Chondrocyte (in vitro differentiated cells): ENCODE data around the gene RHEB. TPM values are rescaled to one million over a fixed set of nuclear protein-coding genes. Genes with fewer than 3 reads are reported as not detected.

Source experiments
- DNase-seq: peaks from one replicate; pipeline ENCODE4 v3.0.0; 2021; ENCODE audit warnings: mixed read lengths, low spot score
- H3K27ac Mint-ChIP-seq: one replicate; pipeline ENCODE4 v1.8.0; 2021; ENCODE audit warnings: mild to moderate bottlenecking, moderate library complexity, mixed read lengths; ENCODE audit not compliant: unreplicated experiment
- H3K27me3 Mint-ChIP-seq: 2 replicates; pipeline ENCODE4 v1.8.0; 2021; ENCODE audit warnings: low read depth, mixed read lengths
- H3K36me3 Mint-ChIP-seq: 2 replicates; pipeline ENCODE4 v1.8.0; 2021; ENCODE audit warnings: low read depth, mixed read lengths
- H3K4me1 Mint-ChIP-seq: 2 replicates; pipeline ENCODE4 v1.8.0; 2021; ENCODE audit warnings: low read depth, mild to moderate bottlenecking, mixed read lengths
- H3K4me3 Mint-ChIP-seq: one replicate; pipeline ENCODE4 v1.8.0; 2021; ENCODE audit warnings: mild to moderate bottlenecking, moderate library complexity, mixed read lengths; ENCODE audit not compliant: unreplicated experiment
- H3K9me3 Mint-ChIP-seq: 2 replicates; pipeline ENCODE4 v1.8.0; 2021; ENCODE audit warnings: low read depth, mixed read lengths
- total RNA-seq: library from RNA; stranded (reverse); gene quantifications from 3 replicates; pipeline ENCODE4 v1.2.1, GENCODE V29; 2021
- TF ChIP-seq, protein P1 (sequence below): fragments of 200-600 bp; sonication (generic); IDR thresholded peaks from 2 replicates; pipeline ENCODE4 v1.5.0; 2021; ENCODE audit warnings: antibody characterized with exemption, mild to moderate bottlenecking, moderate library complexity

Gene RHEB
- total RNA-seq, 1 donor from 2014 or later = 126 TPM

DNA sequence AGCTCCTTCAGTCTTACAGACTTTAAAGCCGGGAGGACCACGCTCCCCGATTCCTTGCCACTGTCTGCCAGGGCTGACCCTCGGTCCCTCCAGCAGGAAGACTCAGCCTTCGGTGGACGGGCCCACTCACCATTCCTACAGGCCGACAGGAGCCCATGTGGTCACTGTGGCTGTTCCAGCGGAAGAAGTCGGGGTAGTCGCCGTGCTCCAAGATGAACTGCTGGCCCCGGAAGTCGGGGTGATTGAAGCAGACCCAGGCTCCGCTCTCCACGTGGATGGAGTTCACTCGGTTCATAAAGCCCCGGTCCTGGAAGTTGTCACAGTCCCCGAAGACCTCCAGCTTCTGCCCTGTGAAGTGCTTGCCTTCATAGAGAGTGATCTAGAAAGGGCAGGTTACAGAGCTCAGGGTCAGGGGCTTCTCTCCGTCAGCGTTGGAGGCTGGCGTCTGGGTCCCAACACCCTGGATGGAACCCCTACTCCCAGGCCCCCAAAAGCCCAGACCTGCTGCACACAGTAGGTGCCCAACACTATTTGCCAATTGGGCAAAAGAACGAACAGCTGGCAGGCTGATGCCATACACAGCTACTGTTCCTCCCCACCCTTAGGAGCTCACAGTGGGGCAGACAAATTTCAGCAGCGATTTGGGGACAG lies 81.7 kb downstream of the RHEB start:
- H3K9me3 Mint-ChIP-seq = no peaks in the 10 kb centered on the region
- peaks cover 27% of the 10 kb centered on the region for H3K4me1 Mint-ChIP-seq
- no peak for DNase-seq
- H3K36me3 Mint-ChIP-seq = no peaks in the 10 kb centered on the region
- no peaks in the 10 kb centered on the region for H3K27me3 Mint-ChIP-seq
- TF ChIP-seq, protein P1, sequence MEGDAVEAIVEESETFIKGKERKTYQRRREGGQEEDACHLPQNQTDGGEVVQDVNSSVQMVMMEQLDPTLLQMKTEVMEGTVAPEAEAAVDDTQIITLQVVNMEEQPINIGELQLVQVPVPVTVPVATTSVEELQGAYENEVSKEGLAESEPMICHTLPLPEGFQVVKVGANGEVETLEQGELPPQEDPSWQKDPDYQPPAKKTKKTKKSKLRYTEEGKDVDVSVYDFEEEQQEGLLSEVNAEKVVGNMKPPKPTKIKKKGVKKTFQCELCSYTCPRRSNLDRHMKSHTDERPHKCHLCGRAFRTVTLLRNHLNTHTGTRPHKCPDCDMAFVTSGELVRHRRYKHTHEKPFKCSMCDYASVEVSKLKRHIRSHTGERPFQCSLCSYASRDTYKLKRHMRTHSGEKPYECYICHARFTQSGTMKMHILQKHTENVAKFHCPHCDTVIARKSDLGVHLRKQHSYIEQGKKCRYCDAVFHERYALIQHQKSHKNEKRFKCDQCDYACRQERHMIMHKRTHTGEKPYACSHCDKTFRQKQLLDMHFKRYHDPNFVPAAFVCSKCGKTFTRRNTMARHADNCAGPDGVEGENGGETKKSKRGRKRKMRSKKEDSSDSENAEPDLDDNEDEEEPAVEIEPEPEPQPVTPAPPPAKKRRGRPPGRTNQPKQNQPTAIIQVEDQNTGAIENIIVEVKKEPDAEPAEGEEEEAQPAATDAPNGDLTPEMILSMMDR = no peak
- H3K4me3 Mint-ChIP-seq = no peak overlapping the region
- no peak overlapping the region for H3K27ac Mint-ChIP-seq

DNA sequence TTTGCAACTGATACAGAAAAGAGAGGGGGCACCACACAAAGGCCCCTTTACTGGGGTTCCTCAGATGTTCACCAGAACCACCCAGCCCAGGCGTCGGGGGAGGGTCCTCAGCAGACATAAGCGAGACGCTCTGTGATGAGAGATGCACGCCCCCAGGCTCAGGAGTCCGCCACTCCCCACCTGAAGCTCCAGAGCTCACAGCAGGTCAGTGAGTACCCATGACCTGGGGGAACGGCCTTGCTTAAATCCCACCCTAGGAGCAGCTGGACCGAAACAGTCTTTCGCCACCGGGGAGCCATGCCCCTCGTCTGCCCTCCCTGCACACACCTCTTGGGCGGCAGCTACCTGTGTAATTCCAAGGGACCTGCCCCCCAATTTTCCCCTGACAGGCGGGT lies 82.5 kb downstream of the RHEB start:
- Mint-ChIP-seq H3K4me3 (no peak overlapping the region), H3K4me1 (peaks cover 27% of the 10 kb centered on the region), H3K36me3 (no peaks in the 10 kb centered on the region), H3K27me3 (no peaks in the 10 kb centered on the region), H3K27ac (no peak overlapping the region), H3K9me3 (no peaks in the 10 kb centered on the region)
- no peak for DNase-seq
- TF ChIP-seq, protein P1 = no peak

DNA sequence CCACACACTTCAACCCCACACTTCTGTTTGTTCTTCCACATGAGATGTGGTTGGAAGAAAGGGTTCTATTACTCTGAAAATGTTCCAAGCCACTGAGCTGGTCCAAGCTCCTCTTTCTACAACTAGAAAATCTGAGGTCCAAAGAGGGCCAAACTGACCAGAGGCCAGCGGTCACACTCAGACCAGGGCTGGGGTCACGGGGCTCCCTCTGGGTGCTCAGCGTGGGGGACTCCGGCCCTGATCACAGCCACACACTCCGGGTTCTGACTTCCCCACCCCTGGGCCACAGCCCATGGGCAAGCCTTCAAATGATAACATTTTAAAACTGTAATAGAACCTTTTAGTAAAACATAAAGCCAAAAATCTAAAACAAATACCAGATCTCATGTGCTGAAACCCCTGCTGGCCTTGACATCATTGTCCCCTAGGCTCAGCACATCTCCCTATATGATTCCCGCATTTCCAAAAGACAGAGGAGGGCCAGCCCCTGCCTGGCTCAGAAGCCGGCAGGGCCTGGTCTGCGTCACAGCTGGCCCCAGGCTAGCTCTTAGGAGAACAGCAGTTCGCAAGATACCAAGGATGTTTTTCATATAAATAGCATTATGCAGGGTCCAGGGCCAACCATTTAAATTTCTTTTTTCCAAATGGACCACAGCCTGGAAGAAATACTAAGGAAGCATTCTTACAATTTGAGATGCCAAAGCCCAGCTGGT lies 83.1 kb downstream of the RHEB start:
- no peaks in the 10 kb centered on the region for H3K36me3 Mint-ChIP-seq
- no peak for DNase-seq
- no peaks in the 10 kb centered on the region for H3K9me3 Mint-ChIP-seq
- TF ChIP-seq, protein P1 = no peak
- H3K27ac Mint-ChIP-seq = peak overlapping the region; percentile 57
- no peak overlapping the region for H3K4me3 Mint-ChIP-seq
- H3K27me3 Mint-ChIP-seq = no peaks in the 10 kb centered on the region
- peaks cover 24% of the 10 kb centered on the region for H3K4me1 Mint-ChIP-seq

- Mint-ChIP-seq H3K4me3 (no peak overlapping the region), H3K27ac (peak overlapping the region; percentile 49), H3K4me1 (peaks cover 18% of the 10 kb centered on the region), H3K27me3 (no peaks in the 10 kb centered on the region), H3K9me3 (no peaks in the 10 kb centered on the region), H3K36me3 (no peaks in the 10 kb centered on the region)
- no peak for DNase-seq
- TF ChIP-seq, protein P1 = no peak
Observed at GRCh38 chr7:151435971-151436370, 83.7 kb downstream of the RHEB start.

- TF ChIP-seq, protein P1 = no peak
- H3K27me3 Mint-ChIP-seq = no peaks in the 10 kb centered on the region
- no peak overlapping the region for H3K27ac Mint-ChIP-seq
- no peaks in the 10 kb centered on the region for H3K36me3 Mint-ChIP-seq
- H3K9me3 Mint-ChIP-seq = no peaks in the 10 kb centered on the region
- H3K4me1 Mint-ChIP-seq = peaks cover 11% of the 10 kb centered on the region
- no peak for DNase-seq
- H3K4me3 Mint-ChIP-seq = no peak overlapping the region
Observed at GRCh38 chr7:151435103-151435916, 84.4 kb downstream of the RHEB start.
